ENCODE measurements around the gene DNAJC24.

DNA sequence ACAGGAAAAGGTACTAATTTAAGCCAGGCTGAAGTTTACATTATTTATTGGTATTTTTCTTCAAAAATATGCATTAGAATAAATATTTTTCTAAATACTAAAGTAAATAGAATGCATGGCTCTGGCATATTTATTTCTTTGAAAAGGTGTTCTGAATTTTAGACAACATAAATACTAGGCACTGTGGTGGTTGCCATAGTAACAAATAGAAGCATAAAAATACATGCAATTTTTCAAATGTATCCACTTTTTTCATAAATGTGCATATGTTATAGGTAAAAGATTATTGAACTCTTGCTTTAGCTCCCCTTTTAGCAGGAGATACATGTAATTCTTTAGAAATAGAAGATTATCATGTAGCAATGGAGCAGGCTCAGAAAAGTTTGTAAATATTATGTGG lies 18.5 kb upstream of the DNAJC24 start:
- TF ChIP-seq CTCF (conservative IDR thresholded peaks at IDR 0.05; ENCODE audit: low read depth in 2 of 2) = no peak
- TF ChIP-seq POLR2AphosphoS5 (IDR thresholded peaks at IDR 0.05; ENCODE audit: low read depth) = no peak
- TF ChIP-seq JUNB (IDR thresholded peaks at IDR 0.05; ENCODE audit: unreplicated experiment) = no peak
- TF ChIP-seq REST (IDR thresholded peaks at IDR 0.05; ENCODE audit: unreplicated experiment) = no peak
- TF ChIP-seq EZH2 (IDR thresholded peaks at IDR 0.05; ENCODE audit: low read depth, unreplicated experiment) = no peak
- no peak for TF ChIP-seq CREB1 (CRISPR knock-in tag; IDR thresholded peaks at IDR 0.05; ENCODE audit: low read depth)
- TF ChIP-seq ETS1 (IDR thresholded peaks at IDR 0.05) = no peak

Data from GM23338 (cell line).